Stimulated activated CD8-positive, alpha-beta memory T cell treated with anti-CD3 and anti-CD28 coated beads, Interleukin-7, amount 100 ng/mL, for 24 hours (primary cell): ENCODE data around the gene HOXA3.

Experiments
- DNase-seq: peaks from one replicate; pipeline ENCODE4 v3.0.0-alpha.2; 2020; ENCODE audit warnings: low read depth

HOXA3 gene

GRCh38 chr7:27177795-27178320, 25.5 kb upstream of the HOXA3 start:
- no peak for DNase-seq

- no peak for DNase-seq
Observed at GRCh38 chr7:27176962-27177794, 24.8 kb upstream of the HOXA3 start.

GRCh38 chr7:27176524-27176845, 24.1 kb upstream of the HOXA3 start:
- no peak for DNase-seq

GRCh38 chr7:27175626-27176523, 23.5 kb upstream of the HOXA3 start:
- DNase-seq: no peak

GRCh38 chr7:27174874-27175625, 22.7 kb upstream of the HOXA3 start:
- no peak for DNase-seq

- no peak for DNase-seq
Observed at GRCh38 chr7:27173956-27174873, 21.8 kb upstream of the HOXA3 start, which contains the start of gene HOXA10. Gene HOXA10, minus strand, starts transcription at chr7:27174320. Its CDS starts 14 bp downstream, at chr7:27174306.

GRCh38 chr7:27173511-27173955, 21.1 kb upstream of the HOXA3 start:
- no peak for DNase-seq

- no peak for DNase-seq
Observed at GRCh38 chr7:27172823-27173510, 20.6 kb upstream of the HOXA3 start.

- no peak for DNase-seq
Observed at GRCh38 chr7:27172315-27172774, 20.0 kb upstream of the HOXA3 start.

- no peak for DNase-seq
Observed at GRCh38 chr7:27171637-27172314, 19.4 kb upstream of the HOXA3 start.

GRCh38 chr7:27171325-27171636, 18.9 kb upstream of the HOXA3 start:
- DNase-seq: no peak

GRCh38 chr7:27170426-27171324, 18.3 kb upstream of the HOXA3 start:
- DNase-seq: no peak

GRCh38 chr7:27169658-27170425, 17.5 kb upstream of the HOXA3 start:
- no peak for DNase-seq

- no peak for DNase-seq
Observed at GRCh38 chr7:27168265-27168947, 16.0 kb upstream of the HOXA3 start.

- DNase-seq: no peak
Observed at GRCh38 chr7:27167916-27168264, 15.5 kb upstream of the HOXA3 start.

- no peak for DNase-seq
Observed at GRCh38 chr7:27166531-27167505, 14.4 kb upstream of the HOXA3 start.
